Fibroblast of skin of scalp (primary cell): ENCODE measurements around the gene EVA1C.
"Not testable (repeated sequence)": the region's sequence is repeated elsewhere in the genome, so short reads cannot be mapped to it uniquely, and the experiment has no call there.

ENCODE experiments used
- DNase-seq: peaks from one replicate; pipeline ENCODE4 v3.0.0-alpha.2; 2013

EVA1C gene

GRCh38 chr21:32424674-32425073 is 12.2 kb downstream of the EVA1C start:
- DNase-seq = no peak

GRCh38 chr21:32425628-32426027 is 13.1 kb downstream of the EVA1C start:
- no peak for DNase-seq

- DNase-seq = no peak
Measured at GRCh38 chr21:32426066-32426465, 13.6 kb downstream of the EVA1C start.

GRCh38 chr21:32426592-32427051 is 14.1 kb downstream of the EVA1C start:
- DNase-seq = peak; percentile 38

- no peak for DNase-seq
Measured at GRCh38 chr21:32427958-32428623, 15.6 kb downstream of the EVA1C start.

- DNase-seq = not testable (repeated sequence)
Measured at GRCh38 chr21:32432982-32433660, 20.6 kb downstream of the EVA1C start.

- no peak for DNase-seq
Measured at GRCh38 chr21:32437729-32438128, 25.2 kb downstream of the EVA1C start.

GRCh38 chr21:32442566-32443318 is 30.2 kb downstream of the EVA1C start:
- DNase-seq = no peak

GRCh38 chr21:32445101-32445500 is 32.6 kb downstream of the EVA1C start:
- no peak for DNase-seq

GRCh38 chr21:32446440-32446839 is 33.9 kb downstream of the EVA1C start:
- not testable (repeated sequence) for DNase-seq

GRCh38 chr21:32447224-32447623 is 34.7 kb downstream of the EVA1C start:
- no peak for DNase-seq

GRCh38 chr21:32448803-32449594 is 36.5 kb downstream of the EVA1C start:
- peak; percentile 38 for DNase-seq

- DNase-seq = not testable (repeated sequence)
Measured at GRCh38 chr21:32450881-32451701, 38.6 kb downstream of the EVA1C start.

- not testable (repeated sequence) for DNase-seq
Measured at GRCh38 chr21:32452191-32452590, 39.7 kb downstream of the EVA1C start.

- no peak for DNase-seq
Measured at GRCh38 chr21:32452641-32453040, 40.1 kb downstream of the EVA1C start.

GRCh38 chr21:32455548-32455947 is 43.0 kb downstream of the EVA1C start:
- DNase-seq = no peak

- no peak for DNase-seq
Measured at GRCh38 chr21:32456497-32456918, 44.0 kb downstream of the EVA1C start.

- no peak for DNase-seq
Measured at GRCh38 chr21:32457360-32457840, 44.9 kb downstream of the EVA1C start.

- DNase-seq = no peak
Measured at GRCh38 chr21:32457962-32458361, 45.5 kb downstream of the EVA1C start.

GRCh38 chr21:32459972-32460371 is 47.5 kb downstream of the EVA1C start:
- DNase-seq = no peak

GRCh38 chr21:32461503-32461902 is 49.0 kb downstream of the EVA1C start:
- no peak for DNase-seq
